NCI-H1105 treated with DMSO at 0.1 percent for 48 hours (cell line): Measurements from ENCODE around the gene ABHD4.
"Not testable (repeated sequence)": the region's sequence is repeated elsewhere in the genome, so short reads cannot be mapped to it uniquely, and the experiment has no call there.

Experiments used
- DNase-seq: peaks from one replicate; lab custom pipeline; 2025; lab: John Stamatoyannopoulos, UW

ABHD4 gene

GRCh38 chr14:22561661-22562579 lies 36.2 kb upstream of the ABHD4 start:
- no peak for DNase-seq

- no peak for DNase-seq
Observed at GRCh38 chr14:22563987-22564386, 34.1 kb upstream of the ABHD4 start.

- no peak for DNase-seq
Observed at GRCh38 chr14:22564463-22564862, 33.6 kb upstream of the ABHD4 start.

DNA sequence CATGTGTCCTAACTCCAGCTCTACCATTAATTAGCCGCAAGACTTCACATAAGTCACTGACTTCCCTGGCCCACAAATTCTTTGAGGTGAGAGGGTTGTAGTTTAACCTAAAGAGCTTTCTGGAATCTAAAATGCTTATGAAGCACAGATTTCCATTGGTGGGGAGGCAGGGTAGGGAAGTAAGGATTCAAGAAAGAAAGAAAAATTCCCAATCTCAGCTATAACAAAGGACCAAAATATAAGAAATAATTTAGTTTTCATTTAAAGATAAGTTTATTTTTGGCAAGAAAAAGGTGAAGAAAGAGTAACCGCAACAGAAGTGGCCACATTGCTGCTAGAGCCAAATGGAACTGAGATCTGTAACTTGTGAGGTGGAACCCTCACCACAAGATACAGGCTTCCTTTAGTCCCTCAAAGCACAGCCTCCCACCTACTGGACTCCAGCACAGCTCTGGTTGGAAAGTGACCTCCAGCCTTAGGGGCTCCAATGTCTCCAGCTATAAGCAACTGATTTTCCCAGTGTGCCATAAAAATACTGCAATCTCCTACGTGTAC lies 32.6 kb upstream of the ABHD4 start:
- no peak for DNase-seq

- DNase-seq, result not testable (repeated sequence)
Observed at GRCh38 chr14:22566266-22566665, 31.8 kb upstream of the ABHD4 start.

- no peak for DNase-seq
Observed at GRCh38 chr14:22566845-22567244, 31.3 kb upstream of the ABHD4 start.

DNA sequence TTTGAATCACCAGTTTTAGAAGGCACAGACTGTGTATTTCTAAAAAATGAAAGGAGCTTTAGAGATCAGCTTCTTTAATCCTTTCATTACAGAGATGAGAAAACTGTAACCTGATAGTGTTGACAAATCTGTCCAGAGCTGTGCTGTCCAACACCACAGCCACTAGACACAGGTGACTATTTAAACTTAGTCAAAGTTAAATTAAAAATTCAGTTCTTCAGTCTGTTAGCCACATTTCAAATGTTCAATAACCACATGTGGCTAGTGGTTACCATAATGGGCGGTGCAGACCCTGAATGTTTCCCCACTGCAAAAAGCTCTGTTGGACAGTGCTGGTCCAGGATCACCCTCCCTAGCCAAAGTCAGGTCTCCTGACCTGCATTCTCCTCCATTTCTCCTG lies 30.7 kb upstream of the ABHD4 start:
- no peak for DNase-seq

DNA sequence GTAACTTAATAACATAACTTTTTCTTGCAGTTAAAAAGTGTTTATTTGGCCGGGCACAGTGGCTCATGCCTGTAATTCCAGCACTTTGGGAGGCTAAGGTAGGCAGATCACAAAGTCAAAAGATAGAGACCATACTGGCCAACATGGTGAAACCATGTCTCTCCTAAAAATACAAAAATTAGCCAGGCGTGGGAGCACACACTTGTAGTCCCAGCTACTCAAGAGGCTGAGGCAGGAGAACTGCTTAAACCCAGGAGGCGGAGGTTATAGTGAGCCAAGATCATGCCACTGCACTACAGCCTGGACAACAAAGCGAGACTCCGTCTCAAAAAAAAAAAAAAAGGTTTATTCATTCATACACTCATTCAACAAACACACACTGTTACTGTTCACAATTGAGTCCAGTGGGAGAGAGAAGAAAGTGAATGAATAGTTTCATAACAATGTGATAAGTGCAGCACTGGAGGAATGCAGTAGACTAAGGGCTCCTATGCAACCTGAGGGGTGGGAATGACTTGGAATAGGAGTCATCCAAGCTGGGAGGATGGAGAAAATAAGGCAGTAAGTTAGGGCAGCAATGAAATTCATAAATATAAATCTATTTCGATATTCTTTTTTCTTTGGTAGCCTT lies 28.9 kb upstream of the ABHD4 start:
- DNase-seq, result no peak

- DNase-seq, result no peak
Observed at GRCh38 chr14:22569737-22570131, 28.4 kb upstream of the ABHD4 start.

DNA sequence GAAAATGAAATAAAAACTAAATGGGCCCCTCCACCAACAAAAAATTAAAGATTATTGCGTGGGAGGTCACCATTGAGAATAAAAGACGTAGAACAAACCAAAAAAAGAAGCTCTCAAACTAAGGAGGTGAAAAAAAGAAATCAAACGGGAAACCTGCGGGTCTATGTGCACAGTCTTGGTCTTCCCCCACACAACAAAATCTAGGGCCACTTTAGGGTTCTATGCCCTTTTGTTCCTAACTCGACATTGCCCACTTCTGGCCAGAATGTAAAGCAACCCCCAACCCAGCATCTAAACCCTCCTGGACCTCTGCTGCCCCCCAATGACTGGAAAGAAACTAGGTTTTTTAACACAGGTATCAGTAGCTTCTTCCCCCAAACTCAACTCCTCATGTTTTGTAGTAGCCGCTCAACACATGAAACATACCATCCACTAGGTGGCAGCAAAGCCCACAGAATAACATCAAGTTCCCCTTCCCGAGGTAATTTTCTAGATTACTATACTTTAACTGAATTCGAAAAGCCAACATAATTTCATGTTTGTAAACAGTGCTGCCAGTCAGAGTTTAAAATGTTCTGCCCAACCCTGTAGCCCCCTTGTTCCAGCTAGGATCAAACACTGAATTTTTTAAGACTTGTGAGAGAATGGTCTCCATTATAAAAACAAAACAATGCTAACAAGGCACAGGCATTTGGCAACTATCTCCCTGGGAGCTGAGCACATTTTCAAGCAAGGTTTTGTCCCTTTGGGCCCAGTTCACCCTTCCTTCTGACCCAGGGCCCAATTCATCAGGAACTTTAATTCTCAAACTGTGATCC lies 27.8 kb upstream of the ABHD4 start:
- DNase-seq, result peak; percentile 77

GRCh38 chr14:22572562-22573058 lies 25.5 kb upstream of the ABHD4 start:
- DNase-seq, result no peak

DNA sequence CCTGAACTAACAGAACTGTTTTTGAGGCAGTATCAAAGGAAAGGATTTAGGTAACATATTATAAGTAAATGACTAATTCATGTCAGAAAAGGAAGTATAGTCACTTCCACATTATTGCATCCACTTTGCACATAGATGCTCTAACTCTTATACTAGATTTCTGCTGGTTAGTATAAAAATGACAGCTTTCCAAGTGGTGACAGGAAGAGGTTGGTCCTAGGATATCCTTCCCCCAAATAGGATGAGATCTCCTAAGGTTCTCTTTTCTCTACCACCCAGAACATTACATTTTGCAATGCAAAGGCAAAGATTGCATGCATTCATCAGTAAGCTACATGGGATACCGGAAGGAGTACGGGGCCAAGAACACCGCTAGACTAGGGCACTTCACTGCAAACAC lies 24.3 kb upstream of the ABHD4 start:
- DNase-seq, result no peak

- DNase-seq, result no peak
Observed at GRCh38 chr14:22577334-22577908, 20.7 kb upstream of the ABHD4 start.

- no peak for DNase-seq
Observed at GRCh38 chr14:22579236-22579635, 18.9 kb upstream of the ABHD4 start.

GRCh38 chr14:22579881-22580280 lies 18.2 kb upstream of the ABHD4 start:
- DNase-seq, result no peak

GRCh38 chr14:22580625-22581024 lies 17.5 kb upstream of the ABHD4 start:
- no peak for DNase-seq

DNA sequence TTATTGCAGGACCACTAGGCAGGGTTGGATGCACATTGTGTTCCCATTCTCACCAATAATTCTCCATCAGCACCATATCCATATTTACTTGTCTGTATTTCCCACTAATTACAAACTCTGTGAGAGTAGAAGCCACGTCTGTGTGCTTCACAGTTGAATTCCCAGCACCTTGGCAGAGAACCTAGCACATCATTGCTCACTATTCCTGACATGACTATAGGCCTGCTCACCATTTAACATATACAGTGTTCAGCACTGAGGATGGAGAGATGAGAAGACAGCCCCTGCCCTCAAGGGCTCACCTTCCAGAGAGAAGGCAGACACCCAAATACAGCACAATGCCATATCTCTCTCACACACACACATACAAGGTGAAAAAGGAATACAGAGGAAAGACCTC lies 14.1 kb upstream of the ABHD4 start:
- DNase-seq, result no peak

GRCh38 chr14:22587247-22587646 lies 10.9 kb upstream of the ABHD4 start:
- DNase-seq, result no peak

GRCh38 chr14:22587677-22588422 lies 10.2 kb upstream of the ABHD4 start:
- DNase-seq, result not testable (repeated sequence)

DNA sequence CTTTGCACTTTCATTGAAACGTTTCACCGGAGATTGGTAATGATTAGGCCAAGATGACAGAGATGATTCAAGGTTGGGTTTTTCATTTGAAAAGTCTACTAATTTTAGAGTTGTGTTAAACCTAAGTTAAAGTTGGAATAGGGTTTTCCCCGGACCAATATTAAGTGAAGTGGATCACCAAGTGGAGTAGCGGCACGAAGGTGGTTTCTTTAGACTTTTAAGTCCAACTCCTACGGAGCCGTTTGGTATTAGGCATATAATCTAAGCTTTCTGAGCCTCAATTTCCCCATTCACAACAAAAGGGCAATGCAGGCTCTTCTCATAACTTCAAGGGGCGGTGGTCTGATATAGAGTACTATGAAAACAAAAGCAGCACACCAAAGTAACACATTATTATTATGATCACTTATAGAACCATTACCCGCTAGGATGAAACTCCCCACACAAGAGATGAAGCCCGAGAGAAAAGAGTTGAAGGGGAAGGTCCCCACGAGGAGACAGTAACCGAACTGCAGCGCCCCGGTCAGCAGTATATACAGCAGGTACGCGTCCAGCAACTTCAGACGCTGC lies 9.5 kb upstream of the ABHD4 start:
- DNase-seq, result no peak
